ENCODE measurements around the gene SEPTIN1. TPM values are rescaled to one million over a fixed set of nuclear protein-coding genes. Genes with fewer than 3 reads are reported as not detected.

The SEPTIN1 gene
- total and polyA plus RNA-seq, 2 of the 13 experiments (the other 11 are each of a cell fraction or from before 2014, with no cell fraction given): 0.18 to 0.67 TPM

- TF ChIP-seq ZKSCAN5 (CRISPR knock-in tag; IDR thresholded peaks at IDR 0.05): no peak
- TF ChIP-seq ZNF33A (CRISPR knock-in tag; IDR thresholded peaks at IDR 0.05; ENCODE audit: borderline replicate concordance): no peak
- 0 out of 2 replicates have a peak, but pooled peaks have one; percentile 14 for TF ChIP-seq CCDC6 (CRISPR knock-in tag; IDR thresholded peaks at IDR 0.05)
- peak; percentile 54; the same call in 1 of the 2 replicates for TF ChIP-seq ZNF430 (CRISPR knock-in tag; IDR thresholded peaks at IDR 0.05)
- peak; percentile 21; the same call in 1 of the 2 replicates for TF ChIP-seq GATAD1 (CRISPR knock-in tag; IDR thresholded peaks at IDR 0.05)
- peak; percentile 57; the same call in 1 of the 2 replicates for TF ChIP-seq ETS1 (CRISPR knock-in tag; IDR thresholded peaks at IDR 0.05)
- TF ChIP-seq ZNF30 (CRISPR knock-in tag; IDR thresholded peaks at IDR 0.05): peak; percentile 97
- no peak for TF ChIP-seq JDP2 (CRISPR knock-in tag; IDR thresholded peaks at IDR 0.05; ENCODE audit: borderline replicate concordance)
- peak; percentile 94 for TF ChIP-seq WIZ (CRISPR knock-in tag; IDR thresholded peaks at IDR 0.05)
- TF ChIP-seq FOXO4 (CRISPR knock-in tag; conservative IDR thresholded peaks at IDR 0.05): peak; percentile 95; the same call in 1 of the 2 replicates
- no peak for TF ChIP-seq DNMT3B (CRISPR knock-in tag; conservative IDR thresholded peaks at IDR 0.05)
- TF ChIP-seq MXD1 (CRISPR knock-in tag; IDR thresholded peaks at IDR 0.05): peak; percentile 56; the same call in 1 of the 2 replicates
- TF ChIP-seq AHR (CRISPR knock-in tag; IDR thresholded peaks at IDR 0.05): 0 out of 2 replicates have a peak, but pooled peaks have one; percentile 64
- TF ChIP-seq ZBTB40 (IDR thresholded peaks at IDR 0.05): no peak
- peak; percentile 89; the same call in 1 of the 2 replicates for TF ChIP-seq ZBTB40 (CRISPR knock-in tag; IDR thresholded peaks at IDR 0.05)
- TF ChIP-seq ATF5 (CRISPR knock-in tag; IDR thresholded peaks at IDR 0.05; ENCODE audit: low read depth): no peak; the same call in 1 of the 2 replicates
- peak; percentile 11; the same call in 1 of the 2 replicates for TF ChIP-seq MIXL1 (CRISPR knock-in tag; IDR thresholded peaks at IDR 0.05)
- TF ChIP-seq ZNF260 (CRISPR knock-in tag; IDR thresholded peaks at IDR 0.05; ENCODE audit: borderline replicate concordance, low read depth): no peak
Observed at GRCh38 chr16:30430428-30430970, 48.1 kb upstream of the SEPTIN1 start (continued).
